Esophagus squamous epithelium (tissue), 5 donors: ENCODE results near the gene SGMS1. TPM values are rescaled to one million over a fixed set of nuclear protein-coding genes. Genes with fewer than 3 reads are reported as not detected.

Experiments used
- DNase-seq: peaks from one replicate; lab custom pipeline; 2025; lab: John Stamatoyannopoulos, UW
- H3K27ac ChIP-seq, 4 donors: fragments of 200-600 bp; sonication (generic); one replicate each; pipeline ENCODE4 v1.5.1; 2016 to 2019; ENCODE audit warnings: mild to moderate bottlenecking in 1 of 4
- H3K27me3 ChIP-seq, 4 donors: fragments of 200-600 bp; sonication (generic); 1 replicate in 3 of 4; 2 replicates in 1 of 4; pipeline versions ENCODE4 v1.5.1 to v1.6.0; 2017 to 2021; ENCODE audit warnings: antibody characterized with exemption in 1 of 4
- H3K36me3 ChIP-seq, 3 donors: fragments of 200-600 bp; sonication (generic); one replicate each; pipeline ENCODE4 v1.5.1; 2016 to 2019
- H3K4me1 ChIP-seq, 3 donors: fragments of 200-600 bp; sonication (generic); one replicate each; pipeline ENCODE4 v1.5.1; 2017 to 2019
- H3K4me3 ChIP-seq, 4 donors: fragments of 200-600 bp; sonication (generic); 1 replicate in 3 of 4; 2 replicates in 1 of 4; pipeline ENCODE4 v1.5.1; 2016 to 2019; ENCODE audit warnings: mild to moderate bottlenecking in 2 of 4, moderate library complexity in 1 of 4
- H3K9me3 ChIP-seq, 3 donors: fragments of 200-600 bp; sonication (generic); one replicate each; pipeline ENCODE4 v1.5.1; 2016 to 2019
- POLR2A ChIP-seq, 4 donors: fragments of 450-650 bp; IDR thresholded peaks; one replicate each; pipeline ENCODE4 v1.6.1; 2017; ENCODE audit warnings: antibody characterized with exemption in 4 of 4, mild to moderate bottlenecking in 4 of 4, moderate library complexity in 3 of 4
- WGBS, 2 donors: methylation state at CpG; one replicate each; pipeline ENCODE4 v1.1.5; 2018; 5-methylcytosine and 5-hydroxymethylcytosine counted together
- intact Hi-C: fragments of 100-400 bp; cut with DNase I; formaldehyde crosslinking; loops from one replicate; pipeline ENCODE4 v1.15.0; 2022
- total RNA-seq, 4 donors: library from RNA; depleted of rRNA; stranded (reverse); fragments of >200 nt; gene quantifications; one replicate each; pipeline ENCODE4 v1.1.0, GENCODE V29; 2016
- TF ChIP-seq, protein P1 (sequence below), 6 experiments: fragments of 450-650 bp in 4 of 6; fragments of 200-600 bp in 2 of 6; sonication (generic) in 2 of 6; IDR thresholded peaks; one replicate each; pipeline ENCODE4 v1.5.1; 2016 to 2019; ENCODE audit warnings: antibody characterized with exemption in 6 of 6, mild to moderate bottlenecking in 4 of 6, moderate library complexity in 4 of 6
- donor health status: DM: yes; HTN: yes; CAD: no.

The SGMS1 gene
- total RNA-seq, 4 donors from 2014 or later: 39.4 to 64.1 (median 54.9) TPM

DNA sequence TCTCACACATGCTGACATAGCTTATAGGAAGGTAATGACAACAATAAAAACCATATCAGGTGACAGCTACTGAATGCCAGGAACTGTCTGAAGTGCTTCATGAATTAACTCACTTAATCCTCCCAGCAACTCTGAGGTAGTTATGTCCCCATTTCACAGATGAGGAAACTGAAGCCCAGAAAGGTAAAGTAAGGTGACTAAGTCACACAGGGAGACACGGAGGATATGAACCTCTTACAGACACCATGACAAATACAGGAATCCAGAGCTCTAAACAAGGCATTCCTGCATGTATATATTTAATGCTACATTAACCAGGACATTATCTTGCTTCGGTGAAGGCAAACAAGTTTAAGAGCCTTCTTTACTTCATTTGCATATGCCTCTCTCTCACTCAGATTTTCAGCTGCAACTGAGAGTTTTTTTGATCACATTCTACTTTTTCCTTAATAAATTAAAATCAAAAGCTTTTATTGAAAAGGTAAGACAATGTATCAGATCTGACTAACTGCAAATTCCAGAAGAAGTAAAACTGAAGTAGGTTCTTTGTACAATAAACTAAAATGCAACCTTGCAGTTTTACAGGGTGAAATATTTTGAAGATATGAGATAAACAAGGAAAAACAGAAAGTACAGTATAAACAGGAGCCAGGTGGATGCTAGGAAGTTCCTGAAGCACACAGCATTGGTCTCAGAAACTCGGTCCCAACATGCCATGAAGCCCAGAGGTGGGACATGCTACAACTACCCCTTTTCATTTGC is 79.5 kb downstream of the SGMS1 start:
- no peak overlapping the region for H3K27ac ChIP-seq
- no peaks in the 10 kb centered on the region for H3K9me3 ChIP-seq
- intact Hi-C loops: no loop called here
- 69 to 80% methylated on average over 3 of the region's 3 CpGs for whole genome bisulfite sequencing, 2 donors
- H3K4me3 ChIP-seq: no peak overlapping the region
- no peak for TF ChIP-seq POLR2A (IDR thresholded peaks at IDR 0.05)
- TF ChIP-seq, protein P1, sequence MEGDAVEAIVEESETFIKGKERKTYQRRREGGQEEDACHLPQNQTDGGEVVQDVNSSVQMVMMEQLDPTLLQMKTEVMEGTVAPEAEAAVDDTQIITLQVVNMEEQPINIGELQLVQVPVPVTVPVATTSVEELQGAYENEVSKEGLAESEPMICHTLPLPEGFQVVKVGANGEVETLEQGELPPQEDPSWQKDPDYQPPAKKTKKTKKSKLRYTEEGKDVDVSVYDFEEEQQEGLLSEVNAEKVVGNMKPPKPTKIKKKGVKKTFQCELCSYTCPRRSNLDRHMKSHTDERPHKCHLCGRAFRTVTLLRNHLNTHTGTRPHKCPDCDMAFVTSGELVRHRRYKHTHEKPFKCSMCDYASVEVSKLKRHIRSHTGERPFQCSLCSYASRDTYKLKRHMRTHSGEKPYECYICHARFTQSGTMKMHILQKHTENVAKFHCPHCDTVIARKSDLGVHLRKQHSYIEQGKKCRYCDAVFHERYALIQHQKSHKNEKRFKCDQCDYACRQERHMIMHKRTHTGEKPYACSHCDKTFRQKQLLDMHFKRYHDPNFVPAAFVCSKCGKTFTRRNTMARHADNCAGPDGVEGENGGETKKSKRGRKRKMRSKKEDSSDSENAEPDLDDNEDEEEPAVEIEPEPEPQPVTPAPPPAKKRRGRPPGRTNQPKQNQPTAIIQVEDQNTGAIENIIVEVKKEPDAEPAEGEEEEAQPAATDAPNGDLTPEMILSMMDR (IDR thresholded peaks at IDR 0.05): no peak
- DNase-seq: no peak
- H3K4me1 ChIP-seq: peaks cover 0 to 22% (median 11%) of the 10 kb centered on the region in 3 donors
- no peaks in the 10 kb centered on the region for H3K36me3 ChIP-seq
- no peaks in the 10 kb centered on the region for H3K27me3 ChIP-seq

DNA sequence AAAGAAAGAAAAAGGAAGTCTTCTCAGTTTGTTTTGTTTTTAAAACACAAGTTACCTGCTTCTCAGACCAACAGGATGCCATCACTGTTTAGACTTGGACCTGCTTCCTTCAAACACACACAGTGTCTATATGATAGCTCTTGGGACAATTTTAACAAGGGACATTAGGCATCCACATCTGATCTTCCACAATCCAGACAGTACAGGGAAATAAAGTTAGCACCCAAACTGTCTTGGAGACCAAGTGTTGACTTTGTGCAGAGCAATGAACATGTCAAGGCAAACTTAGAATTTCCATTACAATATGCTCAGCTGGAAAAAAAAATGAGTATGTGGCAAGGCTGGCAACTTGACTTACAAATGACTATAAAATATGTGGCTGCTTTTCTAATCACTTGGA is 80.9 kb downstream of the SGMS1 start:
- peaks cover 4 to 32% (median 17%) of the 10 kb centered on the region in 3 donors for H3K4me1 ChIP-seq
- no peaks in the 10 kb centered on the region for H3K36me3 ChIP-seq
- no peaks in the 10 kb centered on the region for H3K9me3 ChIP-seq
- no peaks in the 10 kb centered on the region for H3K27me3 ChIP-seq
- TF ChIP-seq, protein P1 (IDR thresholded peaks at IDR 0.05): no peak
- no peak for TF ChIP-seq POLR2A (IDR thresholded peaks at IDR 0.05)
- no peak overlapping the region for H3K4me3 ChIP-seq
- H3K27ac ChIP-seq: no peak overlapping the region
- no peak for DNase-seq
- intact Hi-C loops: no loop called here

DNA sequence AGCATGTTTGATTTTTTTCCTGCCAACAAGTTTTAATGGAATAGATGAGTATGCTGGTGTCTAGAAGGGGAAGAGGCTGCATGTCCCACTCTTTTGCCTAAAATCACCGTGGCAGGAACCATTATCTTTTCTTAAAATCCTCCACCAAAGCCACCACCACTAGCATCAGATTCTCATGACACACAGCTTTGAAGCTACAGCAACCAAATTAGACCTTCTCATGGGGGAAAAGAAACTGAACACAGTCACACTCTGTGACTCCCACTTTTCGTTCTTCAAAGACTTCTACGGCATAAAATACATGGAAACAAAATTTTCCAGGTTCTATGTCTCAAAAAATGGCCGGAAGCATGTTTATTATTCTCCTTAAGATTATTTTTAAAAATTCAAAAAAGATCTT is 81.8 kb downstream of the SGMS1 start:
- no peak overlapping the region for H3K27ac ChIP-seq
- WGBS, 2 donors: 79 to 89% methylated on average over 4 of the region's 4 CpGs
- TF ChIP-seq, protein P1 (IDR thresholded peaks at IDR 0.05): no peak
- TF ChIP-seq POLR2A (IDR thresholded peaks at IDR 0.05): no peak
- H3K27me3 ChIP-seq: no peaks in the 10 kb centered on the region
- DNase-seq: no peak
- H3K9me3 ChIP-seq: no peaks in the 10 kb centered on the region
- H3K4me3 ChIP-seq: no peak overlapping the region
- no peaks in the 10 kb centered on the region for H3K36me3 ChIP-seq
- peaks cover 4 to 32% (median 17%) of the 10 kb centered on the region in 3 donors for H3K4me1 ChIP-seq
- intact Hi-C loops: no loop called here

DNA sequence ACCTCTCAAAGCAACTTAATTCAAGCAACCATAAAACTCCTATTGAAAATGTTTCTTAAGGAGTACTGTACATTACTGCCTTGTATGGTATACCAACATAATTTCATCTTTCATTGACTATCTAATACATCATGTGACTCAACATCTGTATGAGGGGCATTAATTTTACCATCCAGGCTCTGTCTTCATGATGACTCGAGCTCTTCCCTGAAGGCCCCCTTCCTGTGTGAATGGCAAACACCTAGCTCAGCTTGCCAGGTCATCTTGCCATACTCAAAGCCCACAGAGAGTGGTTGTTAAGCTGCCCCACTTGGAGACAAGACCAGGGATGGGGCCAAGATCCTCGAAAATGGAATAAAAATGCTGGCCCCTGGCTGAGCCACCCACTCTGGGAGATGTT is 82.4 kb downstream of the SGMS1 start:
- DNase-seq: no peak
- Histone ChIP-seq H3K27me3 (no peaks in the 10 kb centered on the region), H3K9me3 (no peaks in the 10 kb centered on the region), H3K27ac (no peak overlapping the region), H3K36me3 (no peaks in the 10 kb centered on the region), H3K4me3 (no peak overlapping the region), H3K4me1 (peaks cover 4 to 32% (median 17%) of the 10 kb centered on the region in 3 donors)
- TF ChIP-seq, protein P1 (IDR thresholded peaks at IDR 0.05): no peak
- TF ChIP-seq POLR2A (IDR thresholded peaks at IDR 0.05): no peak
- intact Hi-C loops: no loop called here
- 59 to 72% methylated on average over 2 of the region's 2 CpGs for WGBS, 2 donors

DNA sequence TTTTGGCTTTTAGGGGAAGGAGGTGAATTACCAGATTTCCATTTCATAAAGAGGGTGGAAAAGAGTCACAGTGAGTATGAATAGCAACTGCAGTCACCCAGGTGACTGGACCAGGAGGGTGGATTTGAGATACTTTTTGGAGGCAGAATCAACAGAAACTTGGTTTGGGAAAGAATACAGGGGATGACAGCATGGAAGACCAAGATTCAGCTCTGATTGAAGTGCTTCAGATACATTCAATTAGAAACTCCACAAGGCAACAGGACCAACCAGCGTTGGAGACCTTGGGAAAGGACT is 83.0 kb downstream of the SGMS1 start:
- 90 to 96% methylated on average over 1 of the region's 1 CpG for WGBS, 2 donors
- Histone ChIP-seq H3K9me3 (no peaks in the 10 kb centered on the region), H3K36me3 (no peaks in the 10 kb centered on the region), H3K27ac (no peak overlapping the region), H3K4me1 (peaks cover 4 to 32% (median 17%) of the 10 kb centered on the region in 3 donors), H3K4me3 (no peak overlapping the region), H3K27me3 (no peaks in the 10 kb centered on the region)
- no peak for DNase-seq
- TF ChIP-seq, protein P1 (IDR thresholded peaks at IDR 0.05): no peak
- no peak for TF ChIP-seq POLR2A (IDR thresholded peaks at IDR 0.05)
- intact Hi-C loops: no loop called here
